Measurements from ENCODE around the gene NRG2.

DNA sequence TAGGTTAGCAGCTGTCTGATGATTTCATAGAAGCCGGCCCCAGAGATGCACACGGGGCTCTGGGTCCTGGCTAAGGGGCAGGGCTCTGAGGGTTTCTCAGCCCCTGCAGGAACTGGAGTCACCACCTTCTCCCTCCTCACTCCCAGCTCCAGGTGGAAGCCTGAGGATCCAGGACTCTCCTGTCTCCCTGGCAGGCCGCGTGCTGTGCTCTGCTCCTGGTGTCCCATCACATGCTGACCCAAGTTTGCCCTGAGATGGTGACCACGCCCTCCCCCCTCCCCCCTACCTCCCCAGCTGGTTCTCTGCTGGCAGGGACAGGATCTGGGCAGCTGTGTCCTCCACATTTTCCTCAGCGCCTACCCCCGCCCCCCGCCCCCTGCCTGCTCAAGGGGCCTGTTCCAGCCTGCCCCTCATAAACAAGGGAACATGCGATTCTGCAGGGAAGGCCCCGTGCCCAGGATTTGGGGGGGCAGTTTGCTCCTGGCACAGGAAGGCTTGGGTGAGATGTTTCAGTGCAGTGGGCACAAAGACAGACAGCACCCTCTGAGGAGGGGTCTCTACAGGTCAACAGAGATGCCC is 160.0 kb downstream of the NRG2 start:
- TF ChIP-seq CTCF (IDR thresholded peaks at IDR 0.05) = no peak
- no peak for TF ChIP-seq POLR2A (IDR thresholded peaks at IDR 0.05)
